Smooth muscle cell (in vitro differentiated cells): ENCODE measurements around the gene CD2. TPM values are rescaled to one million over a fixed set of nuclear protein-coding genes. Genes with fewer than 3 reads are reported as not detected.

Source experiments
- DNase-seq: peaks from one replicate; lab custom pipeline; 2025; ENCODE audit not compliant: unreplicated experiment; lab: John Stamatoyannopoulos, UW
- H2AFZ ChIP-seq: fragments of 200-600 bp; sonication (generic); 2 replicates; pipeline ENCODE4 v1.6.0; 2016; ENCODE audit warnings: antibody characterized with exemption, low read depth, mild to moderate bottlenecking
- H3F3A ChIP-seq: fragments of 200-600 bp; sonication (generic); 2 replicates; pipeline ENCODE4 v1.6.0; 2017; ENCODE audit warnings: antibody characterized with exemption, low read depth
- H3K27ac ChIP-seq: fragments of 200-600 bp; sonication (generic); 2 replicates; pipeline ENCODE4 v1.5.1; 2016; ENCODE audit warnings: low read depth, mild to moderate bottlenecking
- H3K27me3 ChIP-seq: fragments of 200-600 bp; sonication (generic); 2 replicates; pipeline ENCODE4 v1.6.1; 2016; ENCODE audit warnings: low read depth, mild to moderate bottlenecking
- H3K36me3 ChIP-seq: fragments of 200-600 bp; sonication (generic); 2 replicates; pipeline ENCODE4 v1.5.1; 2016; ENCODE audit warnings: low read depth
- H3K4me1 ChIP-seq: fragments of 200-600 bp; sonication (generic); 2 replicates; pipeline ENCODE4 v1.5.1; 2016; ENCODE audit warnings: low read depth
- H3K4me2 ChIP-seq: fragments of 200-600 bp; sonication (generic); 2 replicates; pipeline ENCODE4 v1.6.0; 2016; ENCODE audit warnings: mild to moderate bottlenecking
- H3K4me3 ChIP-seq: fragments of 200-600 bp; sonication (generic); 2 replicates; pipeline ENCODE4 v1.5.1; 2016; ENCODE audit warnings: mild to moderate bottlenecking
- H3K79me2 ChIP-seq: fragments of 200-600 bp; sonication (generic); 2 replicates; pipeline ENCODE4 v1.6.0; 2016; ENCODE audit warnings: low read depth, mild to moderate bottlenecking
- H3K9ac ChIP-seq: fragments of 200-600 bp; sonication (generic); 2 replicates; pipeline ENCODE4 v1.6.0; 2016; ENCODE audit warnings: low read depth
- H3K9me3 ChIP-seq: fragments of 200-600 bp; sonication (generic); replicated peaks from 2 replicates; pipeline ENCODE4 v1.5.1; 2016; ENCODE audit warnings: low read depth
- H4K20me1 ChIP-seq: fragments of 200-600 bp; sonication (generic); 2 replicates; pipeline ENCODE4 v1.6.0; 2016; ENCODE audit warnings: low read depth
- WGBS: methylation state at CpG from one replicate; pipeline ENCODE4 v1.1.7; 2016; ENCODE audit warnings: low lambda C conversion rate; 5-methylcytosine and 5-hydroxymethylcytosine counted together
- polyA plus RNA-seq: library from polyadenylated mRNA; unstranded; fragments of >200 nt; fragmentation: Nextera tagmentation; extraction: Ambion mirVana; gene quantifications from 2 replicates; pipeline ENCODE4 v1.2.1, GENCODE V29; 2016
- total RNA-seq: library from RNA; depleted of rRNA; stranded (reverse); fragments of >200 nt; gene quantifications from 2 replicates; pipeline ENCODE4 v1.2.3, GENCODE V29; 2014
- TF ChIP-seq, protein P1 (sequence below): fragments of 200-600 bp; sonication (generic); IDR thresholded peaks from 2 replicates; pipeline ENCODE4 v1.5.1; 2017; ENCODE audit warnings: borderline replicate concordance, mild to moderate bottlenecking, antibody characterized with exemption; ENCODE audit not compliant: insufficient read depth, poor library complexity, severe bottlenecking

Gene CD2
- total and polyA plus RNA-seq, 2 experiments from 2014 or later, result not detected

DNA sequence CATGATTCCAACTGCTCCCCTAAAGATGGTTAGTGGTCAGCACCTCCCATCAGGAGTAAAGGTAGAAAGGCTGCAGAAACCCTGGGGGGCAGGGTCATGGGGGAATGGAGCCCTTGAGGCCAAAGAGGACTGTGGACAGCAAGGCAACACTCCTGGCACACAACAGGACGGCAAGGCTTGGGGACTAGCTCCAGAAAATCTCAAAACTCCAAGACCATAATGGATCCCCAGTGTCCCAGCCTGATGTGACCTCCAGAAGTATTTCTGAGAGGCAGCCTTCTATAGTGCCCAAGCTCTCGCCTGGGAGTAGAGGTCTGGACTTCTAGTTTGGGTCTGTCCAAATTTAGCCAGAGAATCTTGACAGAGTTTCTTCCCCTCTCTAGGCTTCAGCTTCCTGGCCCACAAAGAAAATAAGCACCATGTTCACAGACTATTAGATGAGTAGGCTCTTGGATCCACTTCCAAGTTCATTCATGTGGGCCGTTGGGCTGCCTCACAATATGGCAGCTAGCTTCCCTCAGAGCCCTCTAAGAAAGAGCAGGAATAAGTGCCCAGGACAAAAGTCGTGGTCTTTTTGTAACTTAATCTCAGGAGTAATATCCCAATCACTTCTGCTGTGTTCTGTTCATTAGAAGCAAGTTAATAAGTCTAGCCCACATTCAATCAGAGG is 6.9 kb downstream of the CD2 start:
- TF ChIP-seq, protein P1, sequence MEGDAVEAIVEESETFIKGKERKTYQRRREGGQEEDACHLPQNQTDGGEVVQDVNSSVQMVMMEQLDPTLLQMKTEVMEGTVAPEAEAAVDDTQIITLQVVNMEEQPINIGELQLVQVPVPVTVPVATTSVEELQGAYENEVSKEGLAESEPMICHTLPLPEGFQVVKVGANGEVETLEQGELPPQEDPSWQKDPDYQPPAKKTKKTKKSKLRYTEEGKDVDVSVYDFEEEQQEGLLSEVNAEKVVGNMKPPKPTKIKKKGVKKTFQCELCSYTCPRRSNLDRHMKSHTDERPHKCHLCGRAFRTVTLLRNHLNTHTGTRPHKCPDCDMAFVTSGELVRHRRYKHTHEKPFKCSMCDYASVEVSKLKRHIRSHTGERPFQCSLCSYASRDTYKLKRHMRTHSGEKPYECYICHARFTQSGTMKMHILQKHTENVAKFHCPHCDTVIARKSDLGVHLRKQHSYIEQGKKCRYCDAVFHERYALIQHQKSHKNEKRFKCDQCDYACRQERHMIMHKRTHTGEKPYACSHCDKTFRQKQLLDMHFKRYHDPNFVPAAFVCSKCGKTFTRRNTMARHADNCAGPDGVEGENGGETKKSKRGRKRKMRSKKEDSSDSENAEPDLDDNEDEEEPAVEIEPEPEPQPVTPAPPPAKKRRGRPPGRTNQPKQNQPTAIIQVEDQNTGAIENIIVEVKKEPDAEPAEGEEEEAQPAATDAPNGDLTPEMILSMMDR, result no peak
- Histone ChIP-seq H3K79me2 (no peaks in the 10 kb centered on the region), H4K20me1 (no peaks in the 10 kb centered on the region), H3F3A (no peaks in the 10 kb centered on the region), H2AFZ (no peak overlapping the region), H3K9ac (no peak overlapping the region), H3K27me3 (no peaks in the 10 kb centered on the region), H3K36me3 (no peaks in the 10 kb centered on the region), H3K9me3 (no peaks in the 10 kb centered on the region), H3K4me3 (no peak overlapping the region), H3K4me1 (no peaks in the 10 kb centered on the region), H3K27ac (no peak overlapping the region), H3K4me2 (no peak overlapping the region)
- 80% methylated on average over 4 of the region's 4 CpGs for WGBS
- no peak for DNase-seq

- Histone ChIP-seq H3F3A (no peaks in the 10 kb centered on the region), H2AFZ (no peak overlapping the region), H3K79me2 (no peaks in the 10 kb centered on the region), H3K4me3 (no peak overlapping the region), H3K27me3 (no peaks in the 10 kb centered on the region), H3K4me2 (no peak overlapping the region), H3K9ac (no peak overlapping the region), H3K9me3 (no peaks in the 10 kb centered on the region), H3K4me1 (no peaks in the 10 kb centered on the region), H4K20me1 (no peaks in the 10 kb centered on the region), H3K36me3 (no peaks in the 10 kb centered on the region), H3K27ac (no peak overlapping the region)
- DNase-seq, result no peak
- TF ChIP-seq, protein P1, result no peak
- WGBS, result 96% methylated on average over 2 of the region's 2 CpGs
Observed at GRCh38 chr1:116762281-116762680, 8.1 kb downstream of the CD2 start.

DNA sequence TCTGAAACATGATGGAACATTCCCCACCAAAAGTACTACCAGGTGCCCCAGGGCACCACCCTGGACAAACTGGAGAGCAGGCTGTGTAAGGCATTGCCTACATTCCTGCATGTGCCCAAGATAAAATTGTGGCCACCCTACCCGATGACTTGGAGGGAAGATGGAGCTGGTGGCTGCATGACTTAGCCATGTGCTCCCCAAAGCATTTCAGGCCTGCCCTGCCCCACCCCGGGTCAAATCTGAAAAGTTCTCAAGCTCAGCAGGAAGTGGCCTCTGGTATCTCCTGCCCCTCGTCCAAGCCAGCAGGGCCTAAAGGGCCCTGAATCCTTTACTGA is 8.5 kb downstream of the CD2 start:
- no peak for DNase-seq
- no peaks in the 10 kb centered on the region for H4K20me1 ChIP-seq
- WGBS, result 76% methylated on average over 3 of the region's 3 CpGs
- no peak overlapping the region for H2AFZ ChIP-seq
- no peak overlapping the region for H3K4me3 ChIP-seq
- H3K9me3 ChIP-seq, result no peaks in the 10 kb centered on the region
- TF ChIP-seq, protein P1, result no peak
- no peak overlapping the region for H3K4me2 ChIP-seq
- H3K27me3 ChIP-seq, result no peaks in the 10 kb centered on the region
- H3K9ac ChIP-seq, result no peak overlapping the region
- no peaks in the 10 kb centered on the region for H3K79me2 ChIP-seq
- H3K36me3 ChIP-seq, result no peaks in the 10 kb centered on the region
- H3K27ac ChIP-seq, result no peak overlapping the region
- H3F3A ChIP-seq, result no peaks in the 10 kb centered on the region
- H3K4me1 ChIP-seq, result no peaks in the 10 kb centered on the region

GRCh38 chr1:116763116-116763786 is 9.0 kb downstream of the CD2 start:
- WGBS, result 82% methylated on average over 4 of the region's 4 CpGs
- Histone ChIP-seq H3K9me3 (no peaks in the 10 kb centered on the region), H3K4me3 (no peak overlapping the region), H3F3A (no peaks in the 10 kb centered on the region), H3K27me3 (no peaks in the 10 kb centered on the region), H2AFZ (no peak overlapping the region), H3K36me3 (no peaks in the 10 kb centered on the region), H3K27ac (no peak overlapping the region), H4K20me1 (no peaks in the 10 kb centered on the region), H3K9ac (no peak overlapping the region), H3K79me2 (no peaks in the 10 kb centered on the region), H3K4me2 (no peak overlapping the region), H3K4me1 (no peaks in the 10 kb centered on the region)
- TF ChIP-seq, protein P1, result no peak
- no peak for DNase-seq
